Tibial nerve (tissue), 4 donors: ENCODE measurements around the gene EPAS1. TPM values are rescaled to one million over a fixed set of nuclear protein-coding genes. Genes with fewer than 3 reads are reported as not detected.

Source experiments
- DNase-seq, 2 donors: peaks; one replicate each; pipeline ENCODE4 v3.0.0-alpha.2; 2019; ENCODE audit warnings: low spot score in 2 of 2
- H3K27ac ChIP-seq, 4 donors: fragments of 200-600 bp; sonication (generic) in 3 of 4; one replicate each; pipeline ENCODE4 v1.5.1; 2017 to 2019; ENCODE audit warnings: mild to moderate bottlenecking in 1 of 4
- H3K27me3 ChIP-seq, 2 donors: fragments of 200-600 bp; sonication (generic) in 1 of 2; one replicate each; pipeline versions ENCODE4 v1.5.1 to v1.6.0; 2017 to 2019
- H3K36me3 ChIP-seq, 3 donors: fragments of 200-600 bp; sonication (generic); one replicate each; pipeline ENCODE4 v1.5.1; 2018 to 2019
- H3K4me1 ChIP-seq, 4 donors: fragments of 200-600 bp; sonication (generic) in 3 of 4; one replicate each; pipeline ENCODE4 v1.5.1; 2017 to 2019
- H3K4me3 ChIP-seq, 4 donors: fragments of 200-600 bp; sonication (generic) in 3 of 4; one replicate each; pipeline ENCODE4 v1.5.1; 2017 to 2019; ENCODE audit warnings: mild to moderate bottlenecking in 1 of 4, moderate library complexity in 1 of 4
- H3K9me3 ChIP-seq, 4 donors: fragments of 200-600 bp; sonication (generic) in 3 of 4; one replicate each; pipeline ENCODE4 v1.5.1; 2017 to 2019
- CTCF ChIP-seq, 5 experiments: fragments of 200-600 bp in 3 of 5; fragments of 450-650 bp in 2 of 5; sonication (generic) in 3 of 5; IDR thresholded peaks; one replicate each; pipeline ENCODE4 v1.5.1; 2016 to 2019; ENCODE audit warnings: antibody characterized with exemption in 5 of 5, mild to moderate bottlenecking in 3 of 5, moderate library complexity in 2 of 5
- EP300 ChIP-seq, 2 donors: sonication (generic); formaldehyde crosslinking; IDR thresholded peaks; one replicate each; pipeline ENCODE4 v1.6.1; 2017; ENCODE audit warnings: antibody characterized with exemption in 2 of 2, mild to moderate bottlenecking in 1 of 2
- POLR2A ChIP-seq, 2 donors: fragments of 450-650 bp; IDR thresholded peaks; one replicate each; pipeline ENCODE4 v1.6.1; 2017; ENCODE audit warnings: antibody characterized with exemption in 2 of 2, mild to moderate bottlenecking in 2 of 2, moderate library complexity in 2 of 2
- WGBS, 2 donors: methylation state at CpG; one replicate each; pipeline ENCODE4 v1.1.5; 2018; 5-methylcytosine and 5-hydroxymethylcytosine counted together
- total RNA-seq, 4 donors: library from RNA; depleted of rRNA; stranded (reverse); fragments of >200 nt; gene quantifications; one replicate each; pipeline ENCODE4 v1.1.0, GENCODE V29; 2016

Gene EPAS1
- total RNA-seq, 4 donors from 2014 or later: 110 to 451 (median 231) TPM

GRCh38 chr2:46389417-46389916, 92.3 kb downstream of the EPAS1 start:
- TF ChIP-seq CTCF (IDR thresholded peaks at IDR 0.05) (no peak), EP300 (IDR thresholded peaks at IDR 0.05) (no peak), POLR2A (IDR thresholded peaks at IDR 0.05) (no peak)
- Histone ChIP-seq H3K36me3 (peaks cover 0 to 3% (median 0%) of the 10 kb centered on the region in 3 donors), H3K27me3 (no peaks in the 10 kb centered on the region), H3K27ac (peak overlapping the region in 2 of 4 donors; percentile 69 to 82), H3K9me3 (no peaks in the 10 kb centered on the region), H3K4me1 (peaks cover 3 to 44% (median 16%) of the 10 kb centered on the region in 4 donors), H3K4me3 (no peak overlapping the region)
- WGBS, 2 donors: 66 to 72% methylated on average over 13 of the region's 13 CpGs
- no peak for DNase-seq

GRCh38 chr2:46390036-46390435, 92.8 kb downstream of the EPAS1 start:
- WGBS, 2 donors: 96% methylated on average over 3 of the region's 3 CpGs
- Histone ChIP-seq H3K27ac (peak overlapping the region in 1 of 4 donors; percentile 82), H3K36me3 (no peaks in the 10 kb centered on the region), H3K27me3 (no peaks in the 10 kb centered on the region), H3K4me3 (no peak overlapping the region), H3K4me1 (peaks cover 3 to 44% (median 16%) of the 10 kb centered on the region in 4 donors), H3K9me3 (no peaks in the 10 kb centered on the region)
- TF ChIP-seq POLR2A (IDR thresholded peaks at IDR 0.05) (no peak), EP300 (IDR thresholded peaks at IDR 0.05) (no peak), CTCF (IDR thresholded peaks at IDR 0.05) (no peak)
- DNase-seq: no peak

- Histone ChIP-seq H3K4me1 (peaks cover 3 to 36% (median 13%) of the 10 kb centered on the region in 4 donors), H3K9me3 (no peaks in the 10 kb centered on the region), H3K27ac (no peak overlapping the region), H3K36me3 (no peaks in the 10 kb centered on the region), H3K4me3 (no peak overlapping the region), H3K27me3 (no peaks in the 10 kb centered on the region)
- TF ChIP-seq EP300 (IDR thresholded peaks at IDR 0.05) (no peak), CTCF (IDR thresholded peaks at IDR 0.05) (no peak), POLR2A (IDR thresholded peaks at IDR 0.05) (no peak)
- 95 to 96% methylated on average over 7 of the region's 7 CpGs for WGBS, 2 donors
- no peak for DNase-seq
These were observed 93.7 kb downstream of the EPAS1 start for GRCh38 chr2:46390901-46391395.

- 80 to 81% methylated on average over 12 of the region's 12 CpGs for WGBS, 2 donors
- Histone ChIP-seq H3K27me3 (no peaks in the 10 kb centered on the region), H3K27ac (no peak overlapping the region), H3K4me3 (no peak overlapping the region), H3K36me3 (no peaks in the 10 kb centered on the region), H3K9me3 (no peaks in the 10 kb centered on the region), H3K4me1 (peaks cover 3 to 19% (median 10%) of the 10 kb centered on the region in 4 donors)
- TF ChIP-seq POLR2A (IDR thresholded peaks at IDR 0.05): no peak
- TF ChIP-seq CTCF (IDR thresholded peaks at IDR 0.05): no peak
- TF ChIP-seq EP300 (IDR thresholded peaks at IDR 0.05): no peak
- DNase-seq: no peak
These were observed 95.5 kb downstream of the EPAS1 start for GRCh38 chr2:46392561-46393346.

GRCh38 chr2:46393347-46393820, 96.2 kb downstream of the EPAS1 start:
- H3K36me3 ChIP-seq: no peaks in the 10 kb centered on the region
- no peak for DNase-seq
- no peaks in the 10 kb centered on the region for H3K27me3 ChIP-seq
- H3K4me3 ChIP-seq: no peak overlapping the region
- H3K4me1 ChIP-seq: peaks cover under 1 to 13% (median 7%) of the 10 kb centered on the region in 4 donors
- no peaks in the 10 kb centered on the region for H3K9me3 ChIP-seq
- 73 to 77% methylated on average over 10 to 12 of the region's 12 CpGs for WGBS, 2 donors
- H3K27ac ChIP-seq: no peak overlapping the region
- TF ChIP-seq CTCF (IDR thresholded peaks at IDR 0.05): no peak
- TF ChIP-seq EP300 (IDR thresholded peaks at IDR 0.05): no peak
